Erythroblast (primary cell): ENCODE measurements around the gene ACTN2.

Experiments
- GATA1 ChIP-seq: IDR thresholded peaks from 2 replicates; pipeline ENCODE4 v1.6.1; 2011; ENCODE audit warnings: low read depth, mild to moderate bottlenecking, control low read depth, low read length, moderate library complexity
- POLR2A ChIP-seq: IDR thresholded peaks from 2 replicates; pipeline ENCODE4 v1.6.1; 2011; ENCODE audit warnings: mild to moderate bottlenecking, low read length

DNA sequence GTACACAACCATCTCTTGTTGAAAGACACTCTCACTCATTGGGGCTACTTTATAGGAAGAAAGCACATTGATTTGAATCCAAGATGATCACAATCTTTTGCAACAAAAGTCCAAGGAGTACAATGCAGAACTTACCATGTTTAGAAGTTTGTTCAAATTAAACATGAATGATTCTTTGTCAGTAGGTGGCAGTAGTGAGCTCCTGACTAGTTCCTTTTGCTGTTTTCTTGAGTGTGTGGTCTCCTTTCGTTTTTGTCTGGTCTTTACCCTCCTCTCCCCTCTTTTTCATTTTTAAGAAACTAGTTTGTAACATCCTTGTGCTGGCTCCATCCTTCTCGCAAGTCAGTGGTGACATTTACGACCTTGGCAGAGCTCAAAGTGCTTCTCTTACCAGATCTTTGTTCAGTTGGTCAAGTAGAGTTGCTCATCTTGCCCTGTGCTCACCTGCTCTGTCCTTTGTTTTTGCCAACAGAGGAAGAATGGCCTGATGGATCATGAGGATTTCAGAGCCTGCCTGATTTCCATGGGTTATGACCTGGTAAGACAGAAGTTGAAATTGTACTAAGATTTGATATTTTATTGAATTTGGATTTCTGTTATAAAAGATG is 73.1 kb downstream of the ACTN2 start:
- TF ChIP-seq POLR2A = no peak
- TF ChIP-seq GATA1 = no peak
